Stimulated activated CD8-positive, alpha-beta memory T cell treated with anti-CD3 and anti-CD28 coated beads, Interleukin-4, amount 100 ng/mL, for 1 hour (primary cell): ENCODE data around the gene ZBED5.
A peak's percentile ranks its signal among the peaks of the same experiment; 100 is the strongest.
"Not testable (repeated sequence)": the region's sequence is repeated elsewhere in the genome, so short reads cannot be mapped to it uniquely, and the experiment has no call there.

ENCODE experiments used
- DNase-seq, 2 donors: peaks; one replicate each; pipeline ENCODE4 v3.0.0-alpha.2; 2020; ENCODE audit warnings: low read depth in 2 of 2, low spot score in 1 of 2

Gene ZBED5

GRCh38 chr11:10838881-10839280 lies 19.0 kb downstream of the ZBED5 start:
- DNase-seq, result no peak

DNA sequence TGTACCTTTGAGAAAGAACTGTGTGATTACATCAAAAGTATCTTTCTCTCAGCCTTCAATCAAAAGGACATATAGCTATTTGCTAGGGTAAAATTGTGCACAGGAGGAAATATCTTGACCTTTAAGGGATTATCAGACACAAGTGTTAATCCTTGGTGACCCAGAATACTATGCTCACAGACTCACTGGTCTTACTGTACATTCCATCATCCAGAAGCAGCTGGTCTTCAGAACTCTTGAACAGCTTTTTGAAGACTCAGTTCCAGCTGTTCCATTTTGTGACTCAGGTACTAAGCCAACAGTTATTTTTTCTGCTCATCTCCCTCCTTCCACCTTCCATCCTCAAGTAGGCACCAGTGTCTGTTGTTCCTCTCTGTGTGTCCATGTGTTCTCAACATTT lies 19.8 kb downstream of the ZBED5 start:
- DNase-seq, result no peak

- not testable (repeated sequence) for DNase-seq
These were observed 21.0 kb downstream of the ZBED5 start for GRCh38 chr11:10836884-10837283.

DNA sequence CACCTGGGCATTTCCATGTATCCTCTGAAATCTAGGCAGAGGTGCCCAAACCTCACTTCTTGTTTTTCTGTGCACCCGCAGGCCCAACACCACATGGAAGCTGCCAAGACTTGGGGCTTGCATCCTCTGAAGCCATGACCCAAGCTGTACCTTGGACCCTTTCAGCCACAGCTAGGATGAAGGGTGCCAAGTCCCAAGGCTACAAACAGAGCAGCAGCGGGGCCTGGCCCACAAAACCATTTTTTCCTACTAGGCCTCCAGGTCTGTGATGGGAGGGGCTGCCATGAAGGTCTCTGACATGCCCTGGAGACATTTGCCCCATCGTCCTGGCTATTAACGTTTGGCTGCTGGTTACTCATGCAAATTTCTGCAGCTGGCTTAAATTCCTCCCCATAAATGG lies 28.7 kb downstream of the ZBED5 start:
- DNase-seq, result no peak

DNA sequence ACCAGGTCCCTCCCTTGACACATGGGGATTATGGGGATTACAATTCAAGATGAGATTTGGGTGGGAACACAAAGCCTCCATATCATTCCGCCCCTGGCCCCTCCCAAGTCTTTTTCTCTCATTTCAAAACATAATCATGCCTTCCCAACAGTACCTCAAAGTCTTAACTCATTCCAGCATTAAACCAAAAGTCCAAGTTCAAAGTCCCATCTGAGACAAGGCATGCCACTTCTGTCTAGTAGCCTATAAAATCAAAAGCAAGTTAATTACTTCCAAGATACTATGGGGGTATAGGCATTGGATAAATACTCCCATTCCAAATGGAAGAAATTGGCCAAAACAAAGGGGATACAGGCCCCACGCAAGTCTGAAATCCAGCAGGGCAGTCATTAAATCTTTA lies 29.5 kb downstream of the ZBED5 start:
- no peak for DNase-seq

GRCh38 chr11:10824888-10825287 lies 33.0 kb downstream of the ZBED5 start:
- DNase-seq, result no peak

DNA sequence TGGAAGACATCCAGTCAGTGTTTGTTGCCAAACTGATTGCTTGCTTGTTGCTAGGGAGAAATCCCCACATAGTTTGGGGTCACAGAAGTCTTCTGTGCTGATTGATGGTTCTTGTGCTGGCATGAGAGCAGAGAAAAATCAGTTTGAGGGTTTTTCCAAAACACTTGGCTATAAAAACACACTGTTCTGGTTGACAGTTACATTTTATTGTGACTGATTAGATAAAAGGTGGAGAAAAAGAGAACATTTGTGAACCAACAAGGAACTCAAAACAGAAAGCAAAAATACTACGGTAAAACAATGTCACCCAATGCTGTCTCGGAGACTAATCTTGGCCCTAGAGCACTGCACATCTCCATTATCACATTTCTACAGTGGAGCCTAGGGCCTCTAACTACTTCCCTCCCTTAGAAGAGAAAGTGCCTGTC lies 34.7 kb downstream of the ZBED5 start:
- no peak for DNase-seq

DNA sequence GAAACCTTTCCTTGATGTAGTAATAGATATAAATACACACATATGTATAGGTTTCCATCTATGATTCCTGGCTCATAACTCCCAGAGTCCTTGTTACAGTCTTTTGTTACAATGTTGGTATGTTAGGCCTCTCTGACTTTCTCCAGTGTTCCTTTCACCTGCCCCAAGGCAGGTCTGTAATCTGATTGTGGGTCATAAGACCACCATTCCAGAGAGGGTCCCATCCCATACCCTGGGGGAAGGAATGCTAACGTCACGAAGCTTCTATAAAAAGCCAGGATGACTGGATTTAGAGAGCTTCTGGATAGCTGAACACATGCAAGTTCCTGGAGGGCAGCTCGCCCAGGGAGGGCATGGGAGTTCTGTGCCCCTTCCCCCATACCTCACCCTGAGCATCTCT lies 35.4 kb downstream of the ZBED5 start:
- DNase-seq, result not testable (repeated sequence)

DNA sequence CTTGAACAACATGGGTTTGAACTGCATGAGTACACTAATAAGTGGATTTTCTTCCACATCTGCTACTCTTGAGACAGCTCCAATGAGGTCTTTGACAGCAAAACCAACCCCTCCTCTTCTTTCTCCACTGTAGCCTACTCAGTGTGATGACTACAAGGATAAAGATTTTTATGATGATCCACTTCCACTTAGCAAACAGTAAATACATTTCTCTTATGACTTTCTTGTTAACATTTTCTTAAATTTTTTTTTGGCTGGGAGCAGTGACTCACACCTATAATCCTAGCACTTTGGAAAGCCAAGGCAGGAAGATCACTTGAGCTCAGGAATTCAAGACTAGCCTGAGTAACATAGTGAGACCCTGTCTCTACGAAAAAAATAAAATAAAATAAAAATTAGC lies 39.3 kb downstream of the ZBED5 start:
- no peak for DNase-seq

DNA sequence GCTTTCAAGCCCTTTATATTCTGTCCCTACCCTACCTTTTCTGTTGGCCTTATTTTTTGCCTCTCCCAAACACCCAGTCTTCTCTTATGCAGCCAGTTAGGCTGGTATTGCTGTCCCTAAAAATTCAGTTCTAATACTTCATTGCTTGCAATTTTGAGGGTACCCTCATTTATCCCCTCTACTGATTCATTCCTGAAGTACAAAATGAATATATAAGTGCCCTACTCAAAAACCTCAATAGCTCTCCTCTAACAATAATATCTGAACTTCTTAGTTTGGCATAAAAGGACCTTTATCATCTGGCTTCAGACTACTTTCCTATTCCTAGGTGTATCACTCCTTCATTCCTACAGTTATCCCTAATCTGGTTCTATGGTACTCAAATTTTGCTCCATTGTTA lies 43.9 kb downstream of the ZBED5 start:
- no peak for DNase-seq

- DNase-seq, result peak; percentile 17 to 32
These were observed 48.3 kb downstream of the ZBED5 start for GRCh38 chr11:10809373-10810160.

DNA sequence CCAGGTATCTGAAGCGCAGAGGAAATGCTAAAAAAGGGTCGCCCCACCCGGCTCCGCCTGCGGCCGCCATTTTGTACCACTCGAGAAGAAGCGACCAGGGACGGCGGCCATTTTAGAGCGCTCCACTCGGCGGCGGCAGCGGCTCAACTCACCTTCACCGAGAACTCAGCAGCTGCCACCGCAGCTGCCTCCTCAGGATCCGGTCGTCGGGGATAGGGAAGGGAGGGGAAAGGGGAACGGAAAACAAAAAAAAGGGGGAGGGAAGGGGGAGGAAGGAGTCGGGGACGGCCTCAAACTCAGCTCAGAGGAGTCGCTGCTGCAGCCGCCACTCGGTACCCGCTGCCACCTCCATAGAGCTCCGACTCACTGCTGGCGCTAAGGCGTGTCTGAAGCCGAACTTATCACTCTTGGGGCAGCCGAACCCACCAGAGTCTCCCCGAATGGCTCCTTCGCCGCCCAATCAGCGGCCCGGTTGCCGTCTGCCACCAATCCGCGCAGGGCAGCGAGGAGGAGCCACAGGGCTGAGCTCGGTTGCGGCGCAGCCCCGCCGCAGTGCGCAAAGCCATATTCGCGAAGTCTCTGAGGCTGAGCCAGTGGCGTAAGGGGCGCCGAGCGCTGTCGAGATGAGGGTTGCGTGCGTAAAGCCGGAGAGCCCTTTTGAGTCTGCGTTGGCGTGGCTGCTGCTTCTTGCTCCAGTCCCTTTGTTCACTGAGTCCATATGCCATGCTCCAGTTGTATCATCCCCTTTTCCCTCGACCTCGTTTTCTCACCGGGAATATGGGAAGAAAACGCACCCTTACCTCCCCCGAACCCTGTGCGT lies 49.1 kb downstream of the ZBED5 start, which contains the start of gene EIF4G2:
Gene EIF4G2 (minus strand): TSS at position 374 of the 820 bp plus-strand sequence.
- DNase-seq, result peak; percentile 90 to 96

GRCh38 chr11:10808235-10808552 lies 49.7 kb downstream of the ZBED5 start:
- DNase-seq, result no peak

- DNase-seq, result peak; percentile 6 to 14
These were observed 50.2 kb downstream of the ZBED5 start for GRCh38 chr11:10807493-10808234.

- DNase-seq, result no peak
These were observed 51.6 kb downstream of the ZBED5 start for GRCh38 chr11:10806206-10806605.

DNA sequence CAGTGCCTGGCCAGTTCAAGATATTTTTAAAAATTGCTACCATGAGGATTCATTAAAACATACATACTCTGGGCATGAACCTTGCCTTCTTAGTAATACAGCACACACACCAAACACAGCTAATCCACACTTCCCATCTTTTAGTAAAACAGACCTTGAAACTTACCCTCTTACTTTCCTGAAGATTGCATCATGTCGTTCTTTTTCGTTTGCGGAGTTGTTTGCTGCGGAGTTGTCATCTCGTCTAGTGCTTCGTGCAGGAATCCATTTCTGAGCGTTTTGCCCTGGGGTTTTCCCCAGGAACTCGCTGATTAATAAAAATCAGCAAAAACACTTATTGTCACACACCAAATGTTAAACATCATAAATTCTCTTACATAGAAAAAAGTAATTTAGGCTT lies 52.1 kb downstream of the ZBED5 start:
- no peak for DNase-seq

DNA sequence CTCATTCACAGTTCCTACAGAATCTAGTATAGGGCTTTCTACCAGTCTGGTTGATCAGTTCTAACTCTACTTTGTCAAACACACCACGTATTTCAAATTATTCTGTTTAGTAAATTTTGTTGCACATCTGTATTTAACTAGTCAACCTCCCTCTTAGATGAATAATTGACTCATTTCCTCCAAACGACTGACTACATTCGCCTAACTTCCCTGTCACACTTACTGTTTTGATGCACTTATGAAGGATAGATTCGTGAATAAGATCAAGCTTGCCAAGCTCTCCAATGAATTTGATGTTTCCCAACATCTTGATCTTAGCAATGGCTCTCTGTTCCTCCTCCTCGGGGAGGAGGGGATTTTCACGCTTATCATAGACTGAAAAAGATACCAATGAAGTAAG lies 54.2 kb downstream of the ZBED5 start:
- no peak for DNase-seq
